ENCODE measurements around the gene KRT12.
"Not testable (repeated sequence)": the region's sequence is repeated elsewhere in the genome, so short reads cannot be mapped to it uniquely, and the experiment has no call there.

Gene KRT12

GRCh38 chr17:40883626-40884334 is 16.8 kb upstream of the KRT12 start:
- no peak for DNase-seq

GRCh38 chr17:40883031-40883430 is 16.0 kb upstream of the KRT12 start:
- DNase-seq, result no peak

GRCh38 chr17:40879026-40879425 is 12.0 kb upstream of the KRT12 start:
- DNase-seq, result no peak

- no peak for DNase-seq
These were observed 11.0 kb upstream of the KRT12 start for GRCh38 chr17:40878044-40878443.

- no peak for DNase-seq
These were observed 6.8 kb upstream of the KRT12 start for GRCh38 chr17:40873801-40874200.

GRCh38 chr17:40873255-40873654 is 6.2 kb upstream of the KRT12 start:
- DNase-seq, result no peak

GRCh38 chr17:40872416-40872815 is 5.4 kb upstream of the KRT12 start:
- no peak for DNase-seq

- DNase-seq, result no peak
These were observed 4.3 kb upstream of the KRT12 start for GRCh38 chr17:40871316-40871715.

- DNase-seq, result no peak
These were observed 3.1 kb upstream of the KRT12 start for GRCh38 chr17:40870136-40870535.

- DNase-seq, result no peak
These were observed 2.2 kb downstream of the KRT12 start for GRCh38 chr17:40864661-40865390.

GRCh38 chr17:40862985-40863733 is 3.9 kb downstream of the KRT12 start:
- DNase-seq, result no peak

- no peak for DNase-seq
These were observed 7.5 kb downstream of the KRT12 start for GRCh38 chr17:40859536-40859935.

- DNase-seq, result not testable (repeated sequence)
These were observed 8.4 kb downstream of the KRT12 start for GRCh38 chr17:40858667-40859066.

- no peak for DNase-seq
These were observed 9.5 kb downstream of the KRT12 start for GRCh38 chr17:40857535-40857934.

GRCh38 chr17:40854175-40854814 is 12.7 kb downstream of the KRT12 start:
- DNase-seq, result no peak

GRCh38 chr17:40852364-40852763 is 14.7 kb downstream of the KRT12 start:
- no peak for DNase-seq

GRCh38 chr17:40850293-40850972 is 16.6 kb downstream of the KRT12 start:
- no peak for DNase-seq

GRCh38 chr17:40849723-40850122 is 17.3 kb downstream of the KRT12 start:
- DNase-seq, result no peak

- DNase-seq, result no peak
These were observed 18.3 kb downstream of the KRT12 start for GRCh38 chr17:40848583-40849235.

GRCh38 chr17:40846515-40847144 is 20.4 kb downstream of the KRT12 start:
- DNase-seq, result no peak

- no peak for DNase-seq
These were observed 22.3 kb downstream of the KRT12 start for GRCh38 chr17:40844671-40845107.

GRCh38 chr17:40843242-40843641 is 23.8 kb downstream of the KRT12 start:
- DNase-seq, result no peak
